T-cell (primary cell): ENCODE measurements around the gene BFSP2. TPM values are rescaled to one million over a fixed set of nuclear protein-coding genes. Genes with fewer than 3 reads are reported as not detected.
"Not testable (repeated sequence)": the region's sequence is repeated elsewhere in the genome, so short reads cannot be mapped to it uniquely, and the experiment has no call there.

Source experiments
- ATAC-seq, 4 experiments: fragments of 200-7000 bp in 3 of 4; fragments of 150-1000 bp in 1 of 4; cut with Tn5 transposase; replicated peaks in 1 of 4; 1 replicate in 3 of 4; 2 replicates in 1 of 4; pipeline ENCODE4 v1.10.0; 2021; ENCODE audit warnings: moderate library complexity in 3 of 4, mild to moderate bottlenecking in 2 of 4, moderate number of reproducible peaks in 1 of 4
- CTCF ChIA-PET, 2 donors: fragments of 300-600 bp; sonication (Branson Sonifier 250); formaldehyde crosslinking; loops; one replicate each; lab custom pipeline; 2022; ENCODE audit warnings: antibody characterized with exemption in 2 of 2; lab: Charles Lee
- POLR2A ChIA-PET, 2 donors: fragments of 300-600 bp; sonication (Branson Sonifier 250); formaldehyde crosslinking; loops; one replicate each; lab custom pipeline; 2022; ENCODE audit warnings: antibody characterized with exemption in 2 of 2; lab: Charles Lee
- DNase-seq, 35 experiments: peaks; one replicate each; pipeline versions ENCODE4 v3.0.0 to v3.0.0-alpha.2; 2013 to 2023
- H3K27ac ChIP-seq: one replicate; pipeline ENCODE4 v1.5.1; 2013; ENCODE audit warnings: low read length
- H3K27me3 ChIP-seq, 2 experiments: replicated peaks in 1 of 2; 1 replicate in 1 of 2; 2 replicates in 1 of 2; pipeline versions ENCODE4 v1.6.1 to v1.7.0; 2013; ENCODE audit warnings: low read length in 1 of 2, mixed read lengths in 1 of 2; ENCODE audit not compliant: control insufficient read depth in 2 of 2, insufficient read depth in 2 of 2; ENCODE audit errors: extremely low read depth in 1 of 2
- H3K36me3 ChIP-seq, 2 donors: 1 replicate in 1 of 2; 2 replicates in 1 of 2; pipeline versions ENCODE4 v1.6.1 to v1.7.0; 2013; ENCODE audit warnings: low read length in 1 of 2; ENCODE audit not compliant: control insufficient read depth in 2 of 2, insufficient read depth in 1 of 2; ENCODE audit errors: extremely low read depth in 1 of 2
- H3K4me1 ChIP-seq, 2 experiments: 1 replicate in 1 of 2; 2 replicates in 1 of 2; pipeline versions ENCODE4 v1.6.1 to v1.7.0; 2013; ENCODE audit warnings: low read length in 2 of 2, mixed read lengths in 1 of 2; ENCODE audit not compliant: insufficient read depth in 2 of 2, control insufficient read depth in 1 of 2; ENCODE audit errors: extremely low read depth in 1 of 2
- H3K4me3 ChIP-seq, 2 donors: 1 replicate in 1 of 2; 2 replicates in 1 of 2; pipeline versions ENCODE4 v1.5.1 to v1.7.0; 2013; ENCODE audit warnings: mild to moderate bottlenecking in 2 of 2, low read length in 1 of 2, moderate library complexity in 1 of 2; ENCODE audit not compliant: control insufficient read depth in 1 of 2; ENCODE audit errors: extremely low read depth in 1 of 2
- H3K9me3 ChIP-seq: 2 replicates; pipeline ENCODE4 v1.7.0; 2013
- H3K27ac Mint-ChIP-seq, 2 donors: one replicate each; pipeline ENCODE4 v1.8.0; 2020 to 2021; ENCODE audit warnings: mild to moderate bottlenecking in 2 of 2, mixed read lengths in 2 of 2
- H3K27me3 Mint-ChIP-seq, 2 donors: one replicate each; pipeline ENCODE4 v1.8.0; 2021 to 2022; ENCODE audit warnings: mixed read lengths in 2 of 2
- H3K36me3 Mint-ChIP-seq: one replicate; pipeline ENCODE4 v1.8.0; 2021; ENCODE audit warnings: mixed read lengths
- H3K4me1 Mint-ChIP-seq, 3 donors: one replicate each; pipeline ENCODE4 v1.8.0; 2020 to 2022; ENCODE audit warnings: mixed read lengths in 3 of 3, mild to moderate bottlenecking in 1 of 3
- H3K4me3 Mint-ChIP-seq, 3 donors: one replicate each; pipeline ENCODE4 v1.8.0; 2020 to 2022; ENCODE audit warnings: mild to moderate bottlenecking in 3 of 3, mixed read lengths in 3 of 3, moderate library complexity in 3 of 3
- H3K9me3 Mint-ChIP-seq, 3 donors: one replicate each; pipeline ENCODE4 v1.8.0; 2020 to 2022; ENCODE audit warnings: mixed read lengths in 3 of 3
- WGBS: methylation state at CpG from one replicate; pipeline ENCODE4 v1.1.5; 2013; ENCODE audit warnings: missing lambda C conversion rate; ENCODE audit not compliant: insufficient coverage; 5-methylcytosine and 5-hydroxymethylcytosine counted together
- total RNA-seq, 35 experiments: library from RNA in 6 of 35; stranded (reverse) in 6 of 35; fragments of 120-200 nt in 1 of 35; gene quantifications; one replicate each; pipeline versions ENCODE4 v1.2.1 to v1.2.4 and lab custom pipeline; 2013 to 2026

Gene BFSP2
- total RNA-seq, 5 donors from 2014 or later (not counting 1 experiment from before 2014, with no cell fraction given): 0.98 TPM; not detected in 4

- H3K9me3 ChIP-seq, H3K4me3 Mint-ChIP-seq, H3K36me3 Mint-ChIP-seq, H3K9me3 Mint-ChIP-seq, H3K4me1 ChIP-seq, H3K36me3 ChIP-seq, H3K4me3 ChIP-seq, H3K27me3 Mint-ChIP-seq, H3K4me1 Mint-ChIP-seq, CTCF ChIA-PET, H3K27ac ChIP-seq, ATAC-seq, H3K27ac Mint-ChIP-seq, H3K27me3 ChIP-seq, DNase-seq, POLR2A ChIA-PET: not testable (repeated sequence)
- no CpG with 5 or more reads among the region's 3 CpGs for WGBS
Measured at GRCh38 chr3:133523758-133524157, 123.9 kb downstream of the BFSP2 start.

Other genes starting within 250 kb of the BFSP2 start
- gene CDV3, start 173.6 kb downstream of the BFSP2 start, total RNA-seq: 100 to 1,000 TPM; 179 to 204 (median 192) TPM